Occipital lobe (tissue), 2 donors: ENCODE data around the gene DES. TPM values are rescaled to one million over a fixed set of nuclear protein-coding genes. Genes with fewer than 3 reads are reported as not detected.

ENCODE experiments used
- DNase-seq: peaks from one replicate; lab custom pipeline; 2025; lab: John Stamatoyannopoulos, UW
- total RNA-seq: library from RNA; depleted of rRNA; stranded (reverse); fragments of >200 nt; gene quantifications from one replicate; pipeline ENCODE4 v1.2.3, GENCODE V29; 2014

DES gene
- total RNA-seq, 1 donor from 2014 or later = 2.3 TPM

GRCh38 chr2:219438453-219438852, 20.3 kb downstream of the DES start:
- no peak for DNase-seq

- DNase-seq = no peak
These were observed 21.3 kb downstream of the DES start for GRCh38 chr2:219439506-219439905.

GRCh38 chr2:219440388-219441256, 22.4 kb downstream of the DES start:
- no peak for DNase-seq

- peak; percentile 29 for DNase-seq
These were observed 23.5 kb downstream of the DES start for GRCh38 chr2:219441451-219442255.

- no peak for DNase-seq
These were observed 24.3 kb downstream of the DES start for GRCh38 chr2:219442256-219443015.

GRCh38 chr2:219443016-219443696, 25.0 kb downstream of the DES start:
- no peak for DNase-seq

GRCh38 chr2:219443697-219444023, 25.5 kb downstream of the DES start:
- DNase-seq = no peak

GRCh38 chr2:219444566-219445091, 26.5 kb downstream of the DES start:
- DNase-seq = peak; percentile 35

GRCh38 chr2:219445220-219445640, 27.1 kb downstream of the DES start:
- DNase-seq = no peak

GRCh38 chr2:219446101-219446504, 27.9 kb downstream of the DES start:
- DNase-seq = peak; percentile 54

- DNase-seq = no peak
These were observed 28.5 kb downstream of the DES start for GRCh38 chr2:219446689-219447088.

GRCh38 chr2:219447242-219448098, 29.3 kb downstream of the DES start:
- DNase-seq = no peak

GRCh38 chr2:219448099-219448775, 30.1 kb downstream of the DES start:
- DNase-seq = no peak

GRCh38 chr2:219448776-219449341, 30.7 kb downstream of the DES start:
- DNase-seq = no peak

GRCh38 chr2:219449609-219450008, 31.4 kb downstream of the DES start:
- no peak for DNase-seq

GRCh38 chr2:219451661-219452360, 33.6 kb downstream of the DES start:
- no peak for DNase-seq

GRCh38 chr2:219452361-219453317, 34.5 kb downstream of the DES start:
- peak; percentile 54 for DNase-seq
